K562 (cell line): ENCODE data around the gene PDE4D.

Source experiments
- CBFA2T2 ChIP-seq: fragments of 450-650 bp; conservative IDR thresholded peaks from 2 replicates; pipeline ENCODE4 v1.6.1; 2017; ENCODE audit warnings: mild to moderate bottlenecking
- EP300 ChIP-seq: IDR thresholded peaks from 2 replicates; pipeline ENCODE4 v1.6.1; 2012; ENCODE audit warnings: low read length, improper control_type of control experiment
- MCM7 ChIP-seq, 2 experiments: fragments of 450-650 bp; IDR thresholded peaks; 2 replicates each; pipeline ENCODE4 v1.6.1; 2016 to 2018
- REST ChIP-seq, 2 experiments: fragments of 450-650 bp; formaldehyde crosslinking in 1 of 2; IDR thresholded peaks; 2 replicates each; pipeline versions ENCODE4 v1.4.0 to v1.6.1; 2014 to 2020; ENCODE audit warnings: mild to moderate bottlenecking in 2 of 2, borderline replicate concordance in 1 of 2, low read depth in 1 of 2

- no peak for TF ChIP-seq REST (IDR thresholded peaks at IDR 0.05; ENCODE audit: borderline replicate concordance)
- no peak for TF ChIP-seq REST (CRISPR knock-in tag; IDR thresholded peaks at IDR 0.05; ENCODE audit: low read depth)
- TF ChIP-seq EP300: no peak
- TF ChIP-seq MCM7 (IDR thresholded peaks at IDR 0.05): no peak
- TF ChIP-seq CBFA2T2: no peak
Observed at GRCh38 chr5:59874675-59875074, 18.9 kb downstream of the PDE4D start.
